Ishikawa (cell line): ENCODE measurements around the gene CFAP161.

Experiments used
- CEBPB ChIP-seq: IDR thresholded peaks from 2 replicates; pipeline ENCODE4 v1.6.1; 2012
- CREB1 ChIP-seq: IDR thresholded peaks from 2 replicates; pipeline ENCODE4 v1.6.1; 2012; ENCODE audit warnings: low read depth
- EGR1 ChIP-seq: IDR thresholded peaks from 2 replicates; pipeline ENCODE4 v1.6.1; 2012
- EP300 ChIP-seq: IDR thresholded peaks from 2 replicates; pipeline ENCODE4 v1.6.1; 2012; ENCODE audit warnings: borderline replicate concordance
- FOXM1 ChIP-seq: IDR thresholded peaks from 2 replicates; pipeline ENCODE4 v1.6.1; 2012; ENCODE audit warnings: low read depth, borderline replicate concordance
- MAX ChIP-seq: IDR thresholded peaks from 2 replicates; pipeline ENCODE4 v1.6.1; 2012
- NFIC ChIP-seq: IDR thresholded peaks from 2 replicates; pipeline ENCODE4 v1.6.1; 2012
- RAD21 ChIP-seq: IDR thresholded peaks from 2 replicates; pipeline ENCODE4 v1.6.1; 2012; ENCODE audit warnings: low read depth
- TAF1 ChIP-seq: IDR thresholded peaks from 2 replicates; pipeline ENCODE4 v1.6.1; 2012; ENCODE audit warnings: low read depth, mild to moderate bottlenecking
- TCF12 ChIP-seq: IDR thresholded peaks from 2 replicates; pipeline ENCODE4 v1.6.1; 2012; ENCODE audit warnings: low read depth
- TEAD4 ChIP-seq: IDR thresholded peaks from 2 replicates; pipeline ENCODE4 v1.6.1; 2012
- USF1 ChIP-seq: IDR thresholded peaks from 2 replicates; pipeline ENCODE4 v1.6.1; 2012
- YY1 ChIP-seq: IDR thresholded peaks from 2 replicates; pipeline ENCODE4 v1.6.1; 2012; ENCODE audit warnings: low read depth
- ZBTB7A ChIP-seq: IDR thresholded peaks from 2 replicates; pipeline ENCODE4 v1.6.1; 2012; ENCODE audit warnings: low read depth
- TF ChIP-seq, protein P1 (sequence below): IDR thresholded peaks from 2 replicates; pipeline ENCODE4 v1.6.1; 2012; ENCODE audit warnings: low read depth, mild to moderate bottlenecking

CFAP161 gene

DNA sequence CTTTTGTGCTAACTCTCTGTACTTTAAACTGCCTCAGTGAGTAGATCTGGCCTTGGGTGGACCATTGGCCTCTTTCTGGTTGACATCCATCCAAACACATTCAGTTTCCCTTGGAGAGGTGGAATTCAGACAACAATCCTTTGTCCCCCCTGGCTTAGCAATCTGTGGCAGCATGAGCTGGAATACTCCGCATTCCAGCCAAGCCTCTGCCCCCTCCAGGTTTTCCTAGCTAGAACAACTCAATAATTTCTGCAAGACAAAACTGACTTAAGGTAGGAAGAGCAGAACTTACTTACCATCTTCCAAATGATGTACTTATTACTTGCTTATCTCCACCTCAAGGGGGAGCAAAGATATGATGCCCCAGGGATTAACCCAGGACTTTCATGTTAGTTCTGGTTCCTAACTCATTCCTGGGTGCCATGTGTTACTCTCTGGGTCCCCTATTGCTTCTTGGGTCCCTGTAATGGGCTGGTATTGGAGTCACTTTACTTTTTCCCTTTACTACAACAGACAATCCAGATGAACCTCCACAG is 40.8 kb downstream of the CFAP161 start:
- no peak for TF ChIP-seq USF1
- TF ChIP-seq EP300, result no peak
- TF ChIP-seq MAX, result no peak
- TF ChIP-seq, protein P1, sequence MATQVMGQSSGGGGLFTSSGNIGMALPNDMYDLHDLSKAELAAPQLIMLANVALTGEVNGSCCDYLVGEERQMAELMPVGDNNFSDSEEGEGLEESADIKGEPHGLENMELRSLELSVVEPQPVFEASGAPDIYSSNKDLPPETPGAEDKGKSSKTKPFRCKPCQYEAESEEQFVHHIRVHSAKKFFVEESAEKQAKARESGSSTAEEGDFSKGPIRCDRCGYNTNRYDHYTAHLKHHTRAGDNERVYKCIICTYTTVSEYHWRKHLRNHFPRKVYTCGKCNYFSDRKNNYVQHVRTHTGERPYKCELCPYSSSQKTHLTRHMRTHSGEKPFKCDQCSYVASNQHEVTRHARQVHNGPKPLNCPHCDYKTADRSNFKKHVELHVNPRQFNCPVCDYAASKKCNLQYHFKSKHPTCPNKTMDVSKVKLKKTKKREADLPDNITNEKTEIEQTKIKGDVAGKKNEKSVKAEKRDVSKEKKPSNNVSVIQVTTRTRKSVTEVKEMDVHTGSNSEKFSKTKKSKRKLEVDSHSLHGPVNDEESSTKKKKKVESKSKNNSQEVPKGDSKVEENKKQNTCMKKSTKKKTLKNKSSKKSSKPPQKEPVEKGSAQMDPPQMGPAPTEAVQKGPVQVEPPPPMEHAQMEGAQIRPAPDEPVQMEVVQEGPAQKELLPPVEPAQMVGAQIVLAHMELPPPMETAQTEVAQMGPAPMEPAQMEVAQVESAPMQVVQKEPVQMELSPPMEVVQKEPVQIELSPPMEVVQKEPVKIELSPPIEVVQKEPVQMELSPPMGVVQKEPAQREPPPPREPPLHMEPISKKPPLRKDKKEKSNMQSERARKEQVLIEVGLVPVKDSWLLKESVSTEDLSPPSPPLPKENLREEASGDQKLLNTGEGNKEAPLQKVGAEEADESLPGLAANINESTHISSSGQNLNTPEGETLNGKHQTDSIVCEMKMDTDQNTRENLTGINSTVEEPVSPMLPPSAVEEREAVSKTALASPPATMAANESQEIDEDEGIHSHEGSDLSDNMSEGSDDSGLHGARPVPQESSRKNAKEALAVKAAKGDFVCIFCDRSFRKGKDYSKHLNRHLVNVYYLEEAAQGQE, result no peak
- TF ChIP-seq RAD21, result no peak
- TF ChIP-seq EGR1, result no peak

DNA sequence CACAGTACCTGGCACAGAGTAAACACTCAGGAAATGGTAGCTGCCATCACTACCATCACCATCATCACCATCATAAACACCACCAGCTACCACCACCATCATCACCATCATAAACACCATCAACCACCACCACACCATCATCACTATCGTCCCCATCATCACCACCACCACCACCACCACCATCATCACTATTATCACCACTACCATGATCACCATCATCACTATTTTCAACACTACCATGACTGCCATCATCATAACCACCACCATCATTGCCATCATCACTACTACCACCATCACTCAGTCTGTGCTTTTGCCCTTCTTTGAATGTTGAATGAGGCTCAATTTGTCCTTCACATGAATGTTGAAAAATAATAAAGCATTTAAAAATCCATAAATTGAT is 41.4 kb downstream of the CFAP161 start:
- TF ChIP-seq EGR1, result no peak
- no peak for TF ChIP-seq MAX
- TF ChIP-seq TEAD4, result no peak
- no peak for TF ChIP-seq NFIC
- TF ChIP-seq YY1, result no peak
- TF ChIP-seq RAD21, result no peak
- no peak for TF ChIP-seq USF1
- no peak for TF ChIP-seq TCF12
- TF ChIP-seq TAF1, result no peak
- no peak for TF ChIP-seq ZBTB7A
- no peak for TF ChIP-seq EP300
- TF ChIP-seq CREB1, result no peak
- no peak for TF ChIP-seq CEBPB
- TF ChIP-seq FOXM1, result no peak
- TF ChIP-seq, protein P1, result no peak

- no peak for TF ChIP-seq CEBPB
- TF ChIP-seq NFIC, result no peak
- TF ChIP-seq, protein P1, result no peak
- no peak for TF ChIP-seq RAD21
- TF ChIP-seq CREB1, result no peak
- TF ChIP-seq FOXM1, result no peak
- no peak for TF ChIP-seq EGR1
- TF ChIP-seq MAX, result no peak
Observed at GRCh38 chr15:81176291-81176893, 42.3 kb downstream of the CFAP161 start.

DNA sequence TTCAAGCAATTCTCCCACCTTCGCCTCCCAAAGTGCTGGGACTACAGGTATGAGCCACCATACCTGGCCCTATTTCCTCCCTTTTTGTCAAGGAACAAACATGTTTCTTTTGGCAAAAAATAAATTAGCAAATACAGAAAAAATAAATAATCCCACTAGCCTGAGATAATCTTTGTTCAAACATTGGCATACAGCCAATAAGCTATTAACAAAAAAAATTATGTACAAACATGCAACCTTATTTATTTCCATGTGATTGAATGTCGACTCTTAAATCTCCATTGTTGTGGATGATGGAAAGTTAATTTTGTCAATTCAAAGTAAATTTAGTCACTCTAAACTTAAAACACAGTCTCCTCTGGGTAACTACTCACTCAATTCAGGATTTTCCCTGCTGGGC is 44.3 kb downstream of the CFAP161 start:
- TF ChIP-seq NFIC (no peak), FOXM1 (no peak), YY1 (no peak), TEAD4 (no peak), CREB1 (no peak), USF1 (no peak), MAX (no peak), RAD21 (no peak), EP300 (no peak), TCF12 (no peak)
- TF ChIP-seq, protein P1, result no peak
